ENCODE data around the gene HOXB13. TPM values are rescaled to one million over a fixed set of nuclear protein-coding genes. Genes with fewer than 3 reads are reported as not detected.

The HOXB13 gene
- total RNA-seq, 2 donors from 2014 or later: 78.7 to 249 TPM

GRCh38 chr17:48722201-48722907 is 6.2 kb downstream of the HOXB13 start, which contains the start of gene PRAC1:
Gene PRAC1, minus strand, starts transcription at chr17:48722518. Its CDS starts 126 bp downstream, at chr17:48722392.
- WGBS: 4% methylated on average over 21 of the region's 21 CpGs
- peaks cover 5% of the 10 kb centered on the region for H3K4me1 ChIP-seq (replicated peaks)
- H3K27ac ChIP-seq: peak within 1 kb of the TSS; percentile 97 to 98
- peak; percentile 93 for DNase-seq (ENCODE audit: low spot score)
- no peak for TF ChIP-seq CTCF (IDR thresholded peaks at IDR 0.05)
- TF ChIP-seq POLR2AphosphoS5 (IDR thresholded peaks at IDR 0.05): peak; percentile 68
- TF ChIP-seq POLR2A (IDR thresholded peaks at IDR 0.05): peak; percentile 82
- no peaks in the 10 kb centered on the region for H3K27me3 ChIP-seq (replicated peaks; ENCODE audit: insufficient read depth)
- peak within 1 kb of the TSS; percentile 55 to 63 for H3K4me3 ChIP-seq
- no peaks in the 10 kb centered on the region for H3K9me3 ChIP-seq
- intact Hi-C loops (cut with DNase I): loop anchor here (10.0 kb wide), 1 partner anchor 162 kb away; no protein-coding TSS in a partner anchor
- no peaks in the 10 kb centered on the region for H3K36me3 ChIP-seq

- peak; percentile 56 for DNase-seq (ENCODE audit: low spot score)
- H3K4me1 ChIP-seq (replicated peaks): peaks cover 5% of the 10 kb centered on the region
- no peaks in the 10 kb centered on the region for H3K27me3 ChIP-seq (replicated peaks; ENCODE audit: insufficient read depth)
- peak overlapping the region; percentile 55 to 63 for H3K4me3 ChIP-seq
- 42% methylated on average over 1 of the region's 1 CpG for WGBS
- H3K36me3 ChIP-seq: no peaks in the 10 kb centered on the region
- peak overlapping the region; percentile 97 to 98 for H3K27ac ChIP-seq
- TF ChIP-seq POLR2AphosphoS5 (IDR thresholded peaks at IDR 0.05): no peak
- TF ChIP-seq POLR2A (IDR thresholded peaks at IDR 0.05): peak; percentile 32
- H3K9me3 ChIP-seq: no peaks in the 10 kb centered on the region
- intact Hi-C loops (cut with DNase I): loop anchor here (10.0 kb wide), 1 partner anchor 164 kb away; no protein-coding TSS in a partner anchor
These were observed 7.5 kb downstream of the HOXB13 start for GRCh38 chr17:48721009-48721402.

- H3K27ac ChIP-seq: peak overlapping the region; percentile 97 to 98
- WGBS: 11% methylated on average over 11 of the region's 11 CpGs
- H3K4me1 ChIP-seq (replicated peaks): peaks cover 5% of the 10 kb centered on the region
- no peak for TF ChIP-seq POLR2A (IDR thresholded peaks at IDR 0.05)
- TF ChIP-seq POLR2AphosphoS5 (IDR thresholded peaks at IDR 0.05): no peak
- no peak for TF ChIP-seq CTCF (IDR thresholded peaks at IDR 0.05)
- no peak for DNase-seq (ENCODE audit: low spot score)
- no peaks in the 10 kb centered on the region for H3K27me3 ChIP-seq (replicated peaks; ENCODE audit: insufficient read depth)
- no peaks in the 10 kb centered on the region for H3K36me3 ChIP-seq
- H3K9me3 ChIP-seq: no peaks in the 10 kb centered on the region
- intact Hi-C loops (cut with DNase I): loop anchor here (10.0 kb wide), 1 partner anchor 164 kb away; no protein-coding TSS in a partner anchor
- H3K4me3 ChIP-seq: peak overlapping the region; percentile 55 to 63
These were observed 8.1 kb downstream of the HOXB13 start for GRCh38 chr17:48720266-48721008.

- Histone ChIP-seq H3K27me3 (replicated peaks; ENCODE audit: insufficient read depth) (no peaks in the 10 kb centered on the region), H3K4me3 (peak overlapping the region; percentile 55 to 63), H3K27ac (peak overlapping the region; percentile 97 to 98), H3K36me3 (no peaks in the 10 kb centered on the region), H3K9me3 (no peaks in the 10 kb centered on the region), H3K4me1 (replicated peaks) (peaks cover 5% of the 10 kb centered on the region)
- intact Hi-C loops (cut with DNase I): loop anchor here (10.0 kb wide), 1 partner anchor 165 kb away; no protein-coding TSS in a partner anchor
- peak; percentile 35 for TF ChIP-seq POLR2AphosphoS5 (IDR thresholded peaks at IDR 0.05)
- TF ChIP-seq POLR2A (IDR thresholded peaks at IDR 0.05): peak; percentile 42
- TF ChIP-seq CTCF (IDR thresholded peaks at IDR 0.05): no peak
- 5% methylated on average over 37 of the region's 37 CpGs for WGBS
- peak; percentile 70 for DNase-seq (ENCODE audit: low spot score)
These were observed 8.8 kb downstream of the HOXB13 start for GRCh38 chr17:48719642-48720265.

Data from prostate gland (tissue), 2 donors.